HG02973 (cell line): ENCODE data around the gene KBTBD12.
"Not testable (repeated sequence)": the region's sequence is repeated elsewhere in the genome, so short reads cannot be mapped to it uniquely, and the experiment has no call there.

Experiments used
- ATAC-seq: cut with Tn5 transposase; IDR thresholded peaks from one replicate; pipeline ENCODE4 v1.9.1; 2021; ENCODE audit warnings: moderate library complexity; ENCODE audit not compliant: unreplicated experiment

KBTBD12 gene

DNA sequence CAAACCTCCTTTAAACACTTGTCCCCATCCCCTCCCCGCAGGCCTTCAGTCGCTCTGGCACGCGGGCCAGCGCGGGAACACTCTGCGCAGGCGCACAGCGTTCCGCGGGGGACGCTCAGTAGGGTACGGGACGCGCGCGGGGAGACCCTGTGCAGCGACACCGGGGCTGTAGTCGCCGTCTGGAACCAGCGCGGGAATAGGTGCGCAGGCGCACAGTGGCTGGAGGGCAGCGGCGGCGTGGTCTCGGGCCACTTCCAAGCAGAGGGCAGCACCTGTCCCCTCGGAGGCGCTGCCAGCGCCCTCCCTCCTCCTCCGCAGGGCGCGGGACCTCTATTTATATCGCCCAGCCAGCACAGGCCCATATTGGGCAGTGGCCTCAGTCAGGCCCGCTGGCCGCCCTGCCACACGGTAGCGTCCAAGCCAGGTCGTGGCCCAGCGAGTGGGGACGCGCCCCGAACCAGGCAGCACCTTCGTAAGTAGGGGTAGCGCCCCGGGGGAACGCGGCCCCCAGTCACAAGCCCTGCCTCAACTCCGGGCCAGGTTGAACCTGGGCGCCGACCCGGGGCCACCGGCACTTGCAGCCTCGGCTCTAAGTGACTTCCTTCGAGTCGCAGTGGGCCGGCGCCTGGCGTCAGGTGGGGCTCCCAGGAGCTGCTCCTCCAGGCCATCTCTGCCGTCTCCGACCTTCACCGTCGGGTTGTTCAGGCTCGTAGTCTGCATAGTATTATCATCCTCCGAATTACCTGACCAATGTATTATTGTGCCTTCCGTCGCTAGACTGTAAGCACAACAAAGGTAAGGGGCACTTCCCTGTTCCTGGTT, at the start of gene KBTBD12:
Gene KBTBD12 (plus strand): TSS at position 118 of the 822 bp plus-strand sequence. CDS start 7,830 bp downstream, outside the sequence.
- no peak for ATAC-seq

- ATAC-seq, result no peak
These were observed 49.1 kb upstream of the KBTBD12 start for GRCh38 chr3:127865941-127866340.

- no peak for ATAC-seq
These were observed 47.6 kb upstream of the KBTBD12 start for GRCh38 chr3:127867412-127867811.

- no peak for ATAC-seq
These were observed 47.0 kb upstream of the KBTBD12 start for GRCh38 chr3:127867986-127868385.

DNA sequence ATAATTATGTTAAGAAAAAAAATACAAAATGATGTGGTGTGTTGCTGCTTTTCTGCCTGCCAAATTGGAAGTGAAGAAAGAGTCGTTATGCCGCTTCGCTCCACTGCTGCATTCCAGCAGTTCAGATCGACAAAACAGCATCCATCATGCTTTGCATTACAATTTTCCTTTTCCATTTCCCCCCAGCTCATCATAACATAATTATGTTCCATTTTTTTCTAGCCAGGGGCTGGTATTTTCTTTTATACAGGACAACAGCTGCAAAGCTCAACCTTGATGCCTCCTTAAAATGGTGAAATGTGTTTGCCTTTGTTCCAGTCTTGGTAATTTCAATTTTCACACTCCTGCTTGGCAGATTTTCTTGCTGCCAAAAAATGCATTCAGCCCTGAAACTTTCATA, 44.9 kb upstream of the KBTBD12 start:
- ATAC-seq, result no peak

DNA sequence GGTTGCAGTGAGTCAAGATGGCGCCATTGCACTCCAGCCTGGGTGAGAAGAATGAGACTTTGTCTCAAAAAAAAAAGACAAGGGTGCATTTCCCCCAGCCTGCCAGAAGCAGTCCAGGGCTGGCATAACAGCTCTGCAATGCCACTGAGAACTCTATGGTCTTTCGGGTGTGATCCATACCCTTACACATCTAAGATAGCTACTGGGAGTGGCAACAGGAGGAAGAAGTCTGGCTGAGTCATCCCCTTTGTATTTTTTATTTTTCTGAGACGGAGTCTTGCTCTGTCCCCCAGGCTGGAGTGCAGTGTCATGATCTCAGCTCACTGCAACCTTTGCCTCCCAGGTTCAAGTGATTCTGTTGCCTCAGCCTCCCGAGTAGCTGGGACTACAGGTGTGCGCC, 40.9 kb upstream of the KBTBD12 start:
- not testable (repeated sequence) for ATAC-seq

GRCh38 chr3:127881586-127881985, 33.4 kb upstream of the KBTBD12 start:
- no peak for ATAC-seq

DNA sequence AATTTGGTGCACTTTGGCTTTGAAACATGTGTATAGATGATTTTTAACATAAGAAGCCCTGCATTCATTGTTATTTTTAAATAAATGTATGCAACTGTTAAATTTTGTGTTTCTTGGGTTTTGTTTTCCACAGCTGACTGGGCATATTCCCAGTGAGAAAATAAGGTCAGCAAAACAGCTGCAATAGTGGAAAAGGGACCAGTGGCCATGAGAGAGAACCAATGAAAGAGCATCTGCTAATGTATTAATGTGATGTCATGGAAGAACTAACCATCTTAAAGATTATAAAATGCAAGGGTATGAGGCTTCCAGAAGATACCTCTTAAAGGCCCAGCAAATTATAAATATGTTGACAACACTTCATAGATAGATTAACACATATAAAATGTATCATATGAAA, 31.0 kb upstream of the KBTBD12 start:
- no peak for ATAC-seq

DNA sequence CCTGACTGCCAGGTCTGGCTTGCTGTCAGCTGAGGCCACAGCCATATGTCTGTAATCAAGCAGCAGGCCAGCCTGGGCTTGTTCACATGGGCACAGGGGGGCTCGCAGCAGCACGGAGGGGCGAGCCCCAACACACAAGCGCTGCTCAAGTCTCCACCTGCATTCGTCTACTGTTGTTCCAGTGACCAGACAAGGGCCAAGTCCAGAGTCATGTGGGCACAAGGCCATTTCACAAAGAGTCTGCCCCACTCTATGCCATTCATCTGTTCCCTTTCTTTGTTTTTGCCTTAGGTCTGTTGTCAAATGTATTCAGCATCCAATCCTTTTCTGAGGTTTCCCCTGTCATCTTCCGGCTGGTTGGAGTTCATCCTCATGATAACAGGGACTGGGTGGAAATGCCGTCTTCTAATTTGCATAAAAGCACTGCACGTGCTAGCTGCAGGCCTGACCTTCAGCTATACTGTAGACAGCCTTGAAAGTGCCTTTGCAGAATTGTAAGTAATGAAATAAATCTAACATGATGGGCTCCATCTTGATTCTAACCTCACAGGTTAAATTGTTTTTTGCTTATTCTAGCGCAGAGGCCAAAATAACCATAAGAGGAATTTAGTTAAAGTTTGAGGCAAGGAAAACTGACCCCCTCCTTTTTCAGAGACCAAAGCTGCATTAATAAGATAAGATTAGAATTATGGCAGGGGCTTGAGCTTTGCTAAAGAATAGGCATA, 28.6 kb upstream of the KBTBD12 start:
- ATAC-seq, result no peak

DNA sequence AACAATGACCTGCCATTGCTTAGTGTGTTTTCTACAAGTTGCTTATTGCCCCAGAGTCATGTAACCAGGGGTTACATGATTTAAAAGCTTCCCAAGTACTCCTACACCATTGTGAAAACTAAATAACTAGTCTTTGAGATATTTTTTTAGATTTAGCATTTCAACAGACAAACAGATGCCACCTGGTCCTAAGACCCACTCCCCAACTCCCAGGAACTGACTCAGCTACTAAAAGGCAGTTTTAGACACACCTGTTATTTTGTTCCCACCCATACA, 28.1 kb upstream of the KBTBD12 start:
- ATAC-seq, result no peak

- ATAC-seq, result no peak
These were observed 27.7 kb upstream of the KBTBD12 start for GRCh38 chr3:127887321-127887720.

DNA sequence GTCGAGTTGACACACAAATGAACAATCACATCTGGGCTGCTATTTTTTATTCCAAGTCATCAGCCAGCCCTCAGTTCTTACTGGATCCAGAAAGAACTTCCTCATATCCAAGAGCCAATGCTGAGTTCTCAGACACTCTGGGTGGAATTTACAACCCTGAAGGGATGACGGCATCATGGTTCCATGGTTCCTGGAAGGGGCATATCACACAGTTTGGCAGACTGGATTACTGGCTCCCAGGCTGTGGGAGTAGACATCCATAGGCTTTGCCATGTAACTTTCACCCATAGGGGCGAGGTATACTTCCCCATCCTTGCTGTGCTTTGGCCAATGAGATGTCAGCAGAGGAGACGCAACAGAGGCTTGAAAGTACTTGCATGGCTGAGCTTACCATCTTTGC, 26.9 kb upstream of the KBTBD12 start:
- no peak for ATAC-seq

DNA sequence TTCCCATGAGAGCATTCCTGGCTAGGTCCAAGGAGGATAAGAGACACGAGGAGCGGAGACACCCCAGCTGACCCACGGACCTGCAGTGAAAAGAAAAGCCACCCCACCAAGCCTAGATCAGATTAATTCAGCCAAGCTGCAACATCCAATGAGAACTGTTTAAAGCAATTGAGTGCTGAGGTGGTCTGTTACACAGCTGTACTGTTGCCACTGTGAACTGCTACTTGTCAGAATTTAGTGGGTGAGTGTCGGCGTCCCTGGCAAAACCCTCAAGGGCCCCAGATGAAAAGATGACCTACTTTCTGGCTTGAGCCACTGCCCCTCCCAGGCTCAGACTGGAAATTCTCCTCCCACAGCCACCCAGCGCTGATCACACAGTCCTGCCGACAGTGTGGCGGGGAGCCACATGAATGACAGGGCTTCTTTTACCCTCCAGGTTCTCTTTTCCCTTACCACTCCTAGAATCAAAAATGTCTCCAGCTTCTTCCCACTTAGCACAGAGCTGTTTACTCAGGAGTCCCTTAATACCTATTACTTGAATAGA, 26.4 kb upstream of the KBTBD12 start:
- no peak for ATAC-seq

DNA sequence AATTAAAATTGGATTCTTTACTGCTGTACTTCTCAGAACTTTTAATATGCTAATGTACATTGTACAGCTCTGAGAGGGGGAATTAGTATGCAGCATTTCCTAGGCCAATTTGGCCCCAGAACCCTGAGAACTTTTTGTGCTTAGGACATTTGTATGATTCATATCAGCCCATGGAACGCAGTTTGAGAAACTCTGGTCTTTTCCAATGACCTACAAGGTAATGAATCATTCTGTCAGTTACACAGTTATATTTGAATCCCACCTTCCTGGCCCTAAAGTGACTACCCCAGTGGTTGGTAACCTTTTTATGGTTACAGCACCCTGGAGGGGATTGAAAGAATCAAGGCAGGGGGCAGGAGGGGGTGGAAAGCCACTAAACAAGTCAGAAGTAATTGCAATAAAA, 25.6 kb upstream of the KBTBD12 start:
- no peak for ATAC-seq

GRCh38 chr3:127889976-127890650, 24.9 kb upstream of the KBTBD12 start:
- no peak for ATAC-seq

DNA sequence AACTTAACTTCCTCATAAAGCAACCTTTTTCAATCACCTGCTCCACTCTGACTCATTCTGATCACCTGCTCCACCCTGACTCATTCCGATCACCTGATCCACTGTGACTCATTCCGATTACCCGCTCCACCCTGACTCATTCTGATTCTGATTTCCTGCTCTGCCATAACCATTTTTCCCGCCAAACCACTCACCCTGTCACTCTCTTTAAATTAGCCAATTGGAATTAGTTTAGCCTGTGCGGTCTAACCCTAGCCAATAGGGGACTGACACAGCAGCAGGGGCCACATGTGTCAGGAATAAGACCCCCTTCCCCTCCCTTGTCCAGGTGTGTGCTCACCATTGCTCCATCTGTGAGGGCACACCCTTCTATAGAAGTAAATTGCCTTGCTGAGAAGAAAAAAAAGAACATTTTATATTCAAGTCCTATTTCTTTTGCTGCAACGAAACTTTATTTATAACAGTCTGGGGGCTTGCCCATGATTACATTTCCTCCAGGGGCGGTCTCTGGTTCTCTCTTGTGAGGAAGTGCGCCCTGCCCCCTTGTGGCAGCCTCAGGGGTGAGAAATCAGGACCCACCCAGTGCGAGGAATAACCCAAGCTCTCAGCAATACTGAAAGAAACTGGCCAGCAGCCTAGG, 24.3 kb upstream of the KBTBD12 start:
- not testable (repeated sequence) for ATAC-seq

DNA sequence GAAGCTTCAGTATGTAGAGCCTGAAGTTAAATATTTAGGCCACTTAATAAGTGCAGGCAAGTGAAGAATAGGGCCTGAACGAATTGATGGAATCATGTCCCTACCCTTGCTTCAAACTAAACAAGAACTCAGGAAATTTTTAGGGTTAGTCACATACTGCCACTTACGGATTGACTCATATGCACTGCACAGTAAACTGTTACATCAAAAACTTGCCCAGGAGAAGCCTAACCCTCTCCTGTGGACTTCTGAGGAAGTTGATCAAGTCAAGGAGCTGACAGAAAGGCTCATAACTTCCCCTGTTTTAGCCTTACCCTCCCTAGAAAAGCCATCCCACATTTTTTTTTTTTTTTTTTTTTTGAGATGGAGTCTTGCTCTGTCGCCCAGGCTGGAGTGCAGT, 20.6 kb upstream of the KBTBD12 start:
- no peak for ATAC-seq

- no peak for ATAC-seq
These were observed 15.8 kb upstream of the KBTBD12 start for GRCh38 chr3:127899200-127899599.

- no peak for ATAC-seq
These were observed 15.3 kb upstream of the KBTBD12 start for GRCh38 chr3:127899766-127900165.

DNA sequence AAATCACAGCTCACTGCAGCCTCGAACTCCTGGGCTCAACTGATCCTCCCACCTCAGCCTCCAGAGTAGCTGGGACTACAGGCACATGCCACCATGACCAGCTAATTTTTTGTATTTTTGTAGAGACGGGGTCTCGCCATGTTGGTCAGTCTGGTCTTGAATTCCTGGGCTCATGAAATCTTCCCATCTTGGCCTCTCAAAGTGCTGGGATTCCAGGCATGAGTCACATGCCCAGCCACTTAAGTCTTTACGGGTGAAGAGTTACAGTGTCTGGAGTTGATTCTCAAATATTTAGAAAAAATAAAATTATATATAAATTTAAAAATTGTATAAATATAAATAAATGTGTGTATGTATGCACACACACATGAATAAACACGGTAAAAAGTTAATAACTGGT, 14.5 kb upstream of the KBTBD12 start:
- no peak for ATAC-seq

DNA sequence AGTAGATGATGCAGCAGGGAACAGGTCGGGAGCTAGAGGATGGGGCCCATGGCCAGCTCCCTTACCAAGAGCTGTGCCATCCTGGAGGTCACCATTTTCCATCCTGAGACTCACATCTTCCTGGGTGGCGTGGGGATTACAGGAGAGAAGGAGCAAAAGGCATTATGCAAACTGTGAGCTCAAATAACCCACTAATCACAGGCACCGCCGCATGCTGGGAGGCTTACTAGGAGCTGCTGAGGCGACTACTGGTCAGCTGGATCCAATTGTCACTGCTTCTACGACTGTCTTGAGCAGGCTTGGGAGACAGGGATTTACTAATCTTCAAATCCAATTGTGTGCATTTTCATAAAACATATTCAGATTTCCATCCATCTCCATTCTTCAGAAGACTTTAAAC, 12.5 kb upstream of the KBTBD12 start:
- no peak for ATAC-seq
